IPS-NIHi11 (cell line): Measurements from ENCODE around the gene HLA-B.
"Not testable (repeated sequence)": the region's sequence is repeated elsewhere in the genome, so short reads cannot be mapped to it uniquely, and the experiment has no call there.

Experiments used
- DNase-seq: peaks from one replicate; pipeline ENCODE4 v3.0.0; 2012; ENCODE audit warnings: mixed read lengths, low spot score

The HLA-B gene

GRCh38 chr6:31356946-31357466 lies at the start of gene HLA-B:
Gene HLA-B, minus strand, starts transcription at chr6:31357179. Its CDS starts 21 bp downstream, at chr6:31357158.
- DNase-seq: peak; percentile 67

- DNase-seq: no peak
Measured at GRCh38 chr6:31405996-31406395, 49.0 kb upstream of the HLA-B start.

- DNase-seq: not testable (repeated sequence)
Measured at GRCh38 chr6:31404061-31404364, 47.0 kb upstream of the HLA-B start.

GRCh38 chr6:31403283-31404060 lies 46.5 kb upstream of the HLA-B start, which contains the start of gene MICA:
Gene MICA, plus strand, starts transcription at chr6:31403595. Its CDS starts 38 bp downstream, at chr6:31403633.
- DNase-seq: peak; percentile 95

- peak; percentile 26 for DNase-seq
Measured at GRCh38 chr6:31402324-31403282, 45.6 kb upstream of the HLA-B start.

GRCh38 chr6:31401403-31401802 lies 44.4 kb upstream of the HLA-B start:
- no peak for DNase-seq

GRCh38 chr6:31400467-31401289 lies 43.7 kb upstream of the HLA-B start:
- no peak for DNase-seq

GRCh38 chr6:31399589-31400466 lies 42.8 kb upstream of the HLA-B start:
- DNase-seq: peak; percentile 67

- DNase-seq: no peak
Measured at GRCh38 chr6:31397901-31398525, 41.0 kb upstream of the HLA-B start.

- not testable (repeated sequence) for DNase-seq
Measured at GRCh38 chr6:31397153-31397499, 40.1 kb upstream of the HLA-B start.

GRCh38 chr6:31396422-31397152 lies 39.6 kb upstream of the HLA-B start:
- peak; percentile 55 for DNase-seq

GRCh38 chr6:31395832-31396231 lies 38.9 kb upstream of the HLA-B start:
- DNase-seq: no peak

GRCh38 chr6:31394381-31394780 lies 37.4 kb upstream of the HLA-B start:
- DNase-seq: no peak

- DNase-seq: no peak
Measured at GRCh38 chr6:31393932-31394331, 37.0 kb upstream of the HLA-B start.

- DNase-seq: not testable (repeated sequence)
Measured at GRCh38 chr6:31389802-31390132, 32.8 kb upstream of the HLA-B start.

GRCh38 chr6:31388916-31389801 lies 32.2 kb upstream of the HLA-B start:
- not testable (repeated sequence) for DNase-seq

- peak; percentile 52 for DNase-seq
Measured at GRCh38 chr6:31386977-31387376, 30.0 kb upstream of the HLA-B start.

GRCh38 chr6:31386099-31386498 lies 29.1 kb upstream of the HLA-B start:
- no peak for DNase-seq

GRCh38 chr6:31385041-31385440 lies 28.1 kb upstream of the HLA-B start:
- no peak for DNase-seq
